HEK293 (cell line): ENCODE data around the gene RGS12.

ENCODE experiments used
- CTCF ChIA-PET: fragments of 350-600 bp; formaldehyde crosslinking; extraction: SDS; loops from one replicate; lab custom pipeline; 2021; ENCODE audit warnings: antibody characterized with exemption; lab: Yijun Ruan, JAX
- POLR2A ChIA-PET: fragments of 300-600 bp; formaldehyde crosslinking; extraction: SDS; loops from one replicate; lab custom pipeline; 2020; ENCODE audit warnings: antibody characterized with exemption, inconsistent platforms; lab: Yijun Ruan, JAX
- H3K27ac ChIP-seq: fragments of 200-500 bp; sonication (Bioruptor generic); 2 replicates; pipeline ENCODE4 v1.5.1; 2014; ENCODE audit warnings: low read depth, low read length, control low read depth, inconsistent platforms; ENCODE audit errors: extremely low read depth
- H3K36me3 ChIP-seq, 2 experiments: fragments of 200-500 bp in 1 of 2; sonication (Bioruptor generic) in 1 of 2; 1 replicate in 1 of 2; 2 replicates in 1 of 2; pipeline ENCODE4 v1.5.1; 2014 to 2017; ENCODE audit warnings: inconsistent platforms in 2 of 2, low read length in 2 of 2; ENCODE audit not compliant: control insufficient read depth in 2 of 2, insufficient read depth in 1 of 2
- H3K4me1 ChIP-seq: fragments of 200-500 bp; sonication (Bioruptor generic); 2 replicates; pipeline ENCODE4 v1.5.1; 2014; ENCODE audit warnings: mild to moderate bottlenecking, low read length, inconsistent platforms; ENCODE audit not compliant: control insufficient read depth, insufficient read depth
- H3K4me3 ChIP-seq: 2 replicates; pipeline ENCODE4 v1.5.1; 2011; ENCODE audit warnings: low read depth, mild to moderate bottlenecking, control low read depth, low read length, moderate library complexity
- H3K9me3 ChIP-seq: fragments of 200-500 bp; sonication (Bioruptor generic); 2 replicates; pipeline ENCODE4 v1.5.1; 2014; ENCODE audit warnings: low read depth, low read length, inconsistent platforms; ENCODE audit not compliant: control insufficient read depth, insufficient read depth
- GLI2 ChIP-seq: fragments of 450-650 bp; formaldehyde crosslinking; IDR thresholded peaks from 2 replicates; pipeline ENCODE4; 2017; ENCODE audit warnings: missing biosample characterization, missing genetic modification characterization, low read depth, borderline replicate concordance
- HOXD13 ChIP-seq: sonication (generic); formaldehyde crosslinking; IDR thresholded peaks from 2 replicates; pipeline ENCODE4 v1.8.0; 2022; ENCODE audit warnings: missing genetic modification reagents, borderline replicate concordance
- KLF10 ChIP-seq: fragments of 450-650 bp; IDR thresholded peaks from 2 replicates; pipeline ENCODE4 v1.5.1; 2018; ENCODE audit warnings: missing biosample characterization, mild to moderate bottlenecking, missing genetic modification characterization
- PRDM1 ChIP-seq: fragments of 450-650 bp; formaldehyde crosslinking; IDR thresholded peaks from 2 replicates; pipeline ENCODE4; 2016; ENCODE audit warnings: missing biosample characterization, missing genetic modification characterization
- REPIN1 ChIP-seq: fragments of 450-650 bp; formaldehyde crosslinking; IDR thresholded peaks from 2 replicates; pipeline ENCODE4 v1.5.1; 2017; ENCODE audit warnings: missing biosample characterization, missing genetic modification characterization, low read depth
- SP3 ChIP-seq: fragments of 450-650 bp; formaldehyde crosslinking; IDR thresholded peaks from 2 replicates; pipeline ENCODE4 v1.5.1; 2016; ENCODE audit warnings: missing biosample characterization, missing genetic modification characterization
- ZNF404 ChIP-seq: fragments of 450-650 bp; formaldehyde crosslinking; IDR thresholded peaks from 2 replicates; pipeline ENCODE4 v1.5.1; 2017; ENCODE audit warnings: missing biosample characterization, missing genetic modification characterization
- ZNF423 ChIP-seq: fragments of 450-650 bp; formaldehyde crosslinking; IDR thresholded peaks from 2 replicates; pipeline ENCODE4 v1.5.1; 2016; ENCODE audit warnings: missing biosample characterization, missing genetic modification characterization
- ZNF529 ChIP-seq: fragments of 450-650 bp; formaldehyde crosslinking; IDR thresholded peaks from 2 replicates; pipeline ENCODE4 v1.5.1; 2017; ENCODE audit warnings: missing genetic modification characterization, missing biosample characterization; ENCODE audit not compliant: insufficient replicate concordance
- ZNF624 ChIP-seq: fragments of 450-650 bp; formaldehyde crosslinking; IDR thresholded peaks from 2 replicates; pipeline ENCODE4 v1.5.1; 2017; ENCODE audit warnings: missing biosample characterization, missing genetic modification characterization
- ZNF629 ChIP-seq: fragments of 450-650 bp; formaldehyde crosslinking; IDR thresholded peaks from 2 replicates; pipeline ENCODE4 v1.5.1; 2017; ENCODE audit warnings: missing biosample characterization, missing genetic modification characterization
- ZNF670 ChIP-seq: fragments of 450-650 bp; formaldehyde crosslinking; IDR thresholded peaks from 2 replicates; pipeline ENCODE4 v1.5.1; 2016; ENCODE audit warnings: missing biosample characterization, missing genetic modification characterization, low read depth
- ZNF768 ChIP-seq: fragments of 450-650 bp; formaldehyde crosslinking; IDR thresholded peaks from 2 replicates; pipeline ENCODE4 v1.5.1; 2018; ENCODE audit warnings: missing biosample characterization, mild to moderate bottlenecking, missing genetic modification characterization
- TF ChIP-seq, protein P1 (sequence below): fragments of 450-650 bp; formaldehyde crosslinking; IDR thresholded peaks from 2 replicates; pipeline ENCODE4 v1.5.1; 2016; ENCODE audit warnings: missing biosample characterization, missing genetic modification characterization
- TF ChIP-seq, protein P2 (sequence below): fragments of 450-650 bp; formaldehyde crosslinking; IDR thresholded peaks from 2 replicates; pipeline ENCODE4 v1.5.1; 2016; ENCODE audit warnings: missing biosample characterization, missing genetic modification characterization
- TF ChIP-seq, protein P3 (sequence below): IDR thresholded peaks from 2 replicates; pipeline ENCODE4 v1.6.1; 2011; ENCODE audit warnings: mild to moderate bottlenecking, low read depth, low read length, borderline replicate concordance
- TF ChIP-seq, protein P4 (sequence below): fragments of 450-650 bp; formaldehyde crosslinking; IDR thresholded peaks from 2 replicates; pipeline ENCODE4; 2016; ENCODE audit warnings: missing biosample characterization, missing genetic modification characterization
- TF ChIP-seq, protein P5 (sequence below): fragments of 450-650 bp; formaldehyde crosslinking; IDR thresholded peaks from 2 replicates; pipeline ENCODE4 v1.5.1; 2017; ENCODE audit warnings: missing biosample characterization, mild to moderate bottlenecking, missing genetic modification characterization, moderate library complexity
- TF ChIP-seq, protein P6 (sequence below): fragments of 450-650 bp; formaldehyde crosslinking; IDR thresholded peaks from 2 replicates; pipeline ENCODE4 v1.5.1; 2016; ENCODE audit warnings: missing biosample characterization, missing genetic modification characterization

RGS12 gene

DNA sequence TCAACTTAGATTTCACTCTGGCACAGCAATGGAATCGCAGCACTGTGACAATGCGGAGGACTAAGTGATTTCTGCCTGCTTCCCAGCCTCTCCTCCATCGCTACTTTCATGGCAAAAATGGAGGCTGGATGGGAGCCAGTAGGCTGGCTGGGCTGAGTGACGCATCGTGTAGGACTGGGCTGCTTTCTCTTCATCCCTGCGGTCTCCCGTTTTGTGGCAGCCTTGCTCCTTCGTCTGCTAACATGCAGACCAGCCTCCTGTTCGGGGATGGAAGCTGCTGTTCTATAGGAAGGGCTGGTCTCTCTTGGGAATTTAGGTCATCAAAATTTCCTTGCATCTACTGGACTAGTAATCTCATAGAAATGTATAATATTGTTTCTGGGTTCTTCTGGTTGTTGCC lies 15.8 kb upstream of the RGS12 start (continued):
- TF ChIP-seq, protein P1, sequence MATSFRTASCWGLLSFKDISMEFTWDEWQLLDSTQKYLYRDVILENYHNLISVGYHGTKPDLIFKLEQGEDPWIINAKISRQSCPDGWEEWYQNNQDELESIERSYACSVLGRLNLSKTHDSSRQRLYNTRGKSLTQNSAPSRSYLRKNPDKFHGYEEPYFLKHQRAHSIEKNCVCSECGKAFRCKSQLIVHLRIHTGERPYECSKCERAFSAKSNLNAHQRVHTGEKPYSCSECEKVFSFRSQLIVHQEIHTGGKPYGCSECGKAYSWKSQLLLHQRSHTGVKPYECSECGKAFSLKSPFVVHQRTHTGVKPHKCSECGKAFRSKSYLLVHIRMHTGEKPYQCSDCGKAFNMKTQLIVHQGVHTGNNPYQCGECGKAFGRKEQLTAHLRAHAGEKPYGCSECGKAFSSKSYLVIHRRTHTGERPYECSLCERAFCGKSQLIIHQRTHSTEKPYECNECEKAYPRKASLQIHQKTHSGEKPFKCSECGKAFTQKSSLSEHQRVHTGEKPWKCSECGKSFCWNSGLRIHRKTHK (tag by site-specific recombination) = no peak
- TF ChIP-seq ZNF768 (tag by site-specific recombination) = no peak

DNA sequence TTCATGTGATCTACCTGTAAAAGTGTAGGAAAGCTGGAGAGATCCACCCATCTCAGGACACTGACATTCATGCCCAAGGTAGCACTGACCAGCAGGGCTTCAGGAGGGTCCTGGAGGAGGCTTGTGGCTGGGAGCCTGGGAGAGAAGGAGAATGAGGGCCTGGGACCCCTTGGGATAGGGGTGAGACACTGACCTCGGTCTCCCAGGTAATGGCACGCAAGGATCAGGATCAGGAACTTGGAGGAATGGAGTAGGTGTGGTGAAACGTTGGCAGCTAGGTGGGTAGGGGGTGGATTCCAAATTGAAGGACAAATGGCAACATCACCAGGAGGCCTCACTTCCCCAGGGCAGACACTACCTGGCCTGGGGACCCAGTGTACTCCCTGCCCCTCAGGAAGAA lies 12.4 kb upstream of the RGS12 start:
- no peaks in the 10 kb centered on the region for H3K36me3 ChIP-seq
- TF ChIP-seq PRDM1 (tag by site-specific recombination) = no peak
- TF ChIP-seq ZNF529 (tag by site-specific recombination) = no peak
- TF ChIP-seq, all 188 proteins: peak for 0
- Histone ChIP-seq H3K4me3 (no peak overlapping the region), H3K4me1 (no peaks in the 10 kb centered on the region), H3K27ac (no peak overlapping the region), H3K9me3 (no peaks in the 10 kb centered on the region)
- POLR2A ChIA-PET = no interaction called here
- CTCF ChIA-PET = no interaction called here

DNA sequence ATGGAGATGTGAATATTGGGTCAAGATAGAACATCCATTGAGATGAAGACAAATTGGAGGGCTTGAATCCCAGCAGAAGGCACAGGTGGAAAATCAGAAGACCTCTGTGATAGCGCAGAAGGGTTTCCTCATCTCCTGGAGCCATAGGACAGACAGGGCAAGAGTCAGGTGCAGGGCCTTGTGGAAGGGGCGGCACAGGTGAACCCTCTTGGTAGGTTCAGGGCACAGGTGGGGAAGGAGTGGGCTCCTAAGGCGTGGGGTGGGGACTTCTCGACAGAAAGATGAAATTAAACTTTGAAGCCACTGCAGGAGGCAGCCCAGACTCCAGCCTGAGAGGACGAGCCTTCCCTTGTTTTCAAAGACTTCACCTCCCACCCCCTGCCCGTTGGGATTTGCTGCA lies 9.3 kb upstream of the RGS12 start:
- POLR2A ChIA-PET = no interaction called here
- CTCF ChIA-PET = no interaction called here
- Histone ChIP-seq H3K27ac (no peak overlapping the region), H3K36me3 (no peaks in the 10 kb centered on the region), H3K4me3 (no peak overlapping the region), H3K9me3 (no peaks in the 10 kb centered on the region), H3K4me1 (no peaks in the 10 kb centered on the region)
- TF ChIP-seq, protein P2, sequence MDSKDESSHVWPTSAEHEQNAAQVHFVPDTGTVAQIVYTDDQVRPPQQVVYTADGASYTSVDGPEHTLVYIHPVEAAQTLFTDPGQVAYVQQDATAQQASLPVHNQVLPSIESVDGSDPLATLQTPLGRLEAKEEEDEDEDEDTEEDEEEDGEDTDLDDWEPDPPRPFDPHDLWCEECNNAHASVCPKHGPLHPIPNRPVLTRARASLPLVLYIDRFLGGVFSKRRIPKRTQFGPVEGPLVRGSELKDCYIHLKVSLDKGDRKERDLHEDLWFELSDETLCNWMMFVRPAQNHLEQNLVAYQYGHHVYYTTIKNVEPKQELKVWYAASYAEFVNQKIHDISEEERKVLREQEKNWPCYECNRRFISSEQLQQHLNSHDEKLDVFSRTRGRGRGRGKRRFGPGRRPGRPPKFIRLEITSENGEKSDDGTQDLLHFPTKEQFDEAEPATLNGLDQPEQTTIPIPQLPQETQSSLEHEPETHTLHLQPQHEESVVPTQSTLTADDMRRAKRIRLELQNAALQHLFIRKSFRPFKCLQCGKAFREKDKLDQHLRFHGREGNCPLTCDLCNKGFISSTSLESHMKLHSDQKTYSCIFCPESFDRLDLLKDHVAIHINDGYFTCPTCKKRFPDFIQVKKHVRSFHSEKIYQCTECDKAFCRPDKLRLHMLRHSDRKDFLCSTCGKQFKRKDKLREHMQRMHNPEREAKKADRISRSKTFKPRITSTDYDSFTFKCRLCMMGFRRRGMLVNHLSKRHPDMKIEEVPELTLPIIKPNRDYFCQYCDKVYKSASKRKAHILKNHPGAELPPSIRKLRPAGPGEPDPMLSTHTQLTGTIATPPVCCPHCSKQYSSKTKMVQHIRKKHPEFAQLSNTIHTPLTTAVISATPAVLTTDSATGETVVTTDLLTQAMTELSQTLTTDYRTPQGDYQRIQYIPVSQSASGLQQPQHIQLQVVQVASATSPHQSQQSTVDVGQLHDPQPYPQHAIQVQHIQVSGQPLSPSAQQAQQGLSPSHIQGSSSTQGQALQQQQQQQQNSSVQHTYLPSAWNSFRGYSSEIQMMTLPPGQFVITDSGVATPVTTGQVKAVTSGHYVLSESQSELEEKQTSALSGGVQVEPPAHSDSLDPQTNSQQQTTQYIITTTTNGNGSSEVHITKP (tag by site-specific recombination) = no peak
- TF ChIP-seq GLI2 (tag by site-specific recombination) = no peak
- TF ChIP-seq ZNF423 (tag by site-specific recombination) = no peak
- TF ChIP-seq, protein P3, sequence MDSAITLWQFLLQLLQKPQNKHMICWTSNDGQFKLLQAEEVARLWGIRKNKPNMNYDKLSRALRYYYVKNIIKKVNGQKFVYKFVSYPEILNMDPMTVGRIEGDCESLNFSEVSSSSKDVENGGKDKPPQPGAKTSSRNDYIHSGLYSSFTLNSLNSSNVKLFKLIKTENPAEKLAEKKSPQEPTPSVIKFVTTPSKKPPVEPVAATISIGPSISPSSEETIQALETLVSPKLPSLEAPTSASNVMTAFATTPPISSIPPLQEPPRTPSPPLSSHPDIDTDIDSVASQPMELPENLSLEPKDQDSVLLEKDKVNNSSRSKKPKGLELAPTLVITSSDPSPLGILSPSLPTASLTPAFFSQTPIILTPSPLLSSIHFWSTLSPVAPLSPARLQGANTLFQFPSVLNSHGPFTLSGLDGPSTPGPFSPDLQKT = no peak
- TF ChIP-seq, protein P4, sequence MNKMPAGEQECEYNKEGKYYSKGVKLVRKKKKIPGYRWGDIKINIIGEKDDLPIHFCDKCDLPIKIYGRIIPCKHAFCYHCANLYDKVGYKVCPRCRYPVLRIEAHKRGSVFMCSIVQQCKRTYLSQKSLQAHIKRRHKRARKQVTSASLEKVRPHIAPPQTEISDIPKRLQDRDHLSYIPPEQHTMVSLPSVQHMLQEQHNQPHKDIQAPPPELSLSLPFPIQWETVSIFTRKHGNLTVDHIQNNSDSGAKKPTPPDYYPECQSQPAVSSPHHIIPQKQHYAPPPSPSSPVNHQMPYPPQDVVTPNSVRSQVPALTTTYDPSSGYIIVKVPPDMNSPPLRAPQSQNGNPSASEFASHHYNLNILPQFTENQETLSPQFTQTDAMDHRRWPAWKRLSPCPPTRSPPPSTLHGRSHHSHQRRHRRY (tag by site-specific recombination) = no peak
- no peak for TF ChIP-seq ZNF670 (tag by site-specific recombination)

DNA sequence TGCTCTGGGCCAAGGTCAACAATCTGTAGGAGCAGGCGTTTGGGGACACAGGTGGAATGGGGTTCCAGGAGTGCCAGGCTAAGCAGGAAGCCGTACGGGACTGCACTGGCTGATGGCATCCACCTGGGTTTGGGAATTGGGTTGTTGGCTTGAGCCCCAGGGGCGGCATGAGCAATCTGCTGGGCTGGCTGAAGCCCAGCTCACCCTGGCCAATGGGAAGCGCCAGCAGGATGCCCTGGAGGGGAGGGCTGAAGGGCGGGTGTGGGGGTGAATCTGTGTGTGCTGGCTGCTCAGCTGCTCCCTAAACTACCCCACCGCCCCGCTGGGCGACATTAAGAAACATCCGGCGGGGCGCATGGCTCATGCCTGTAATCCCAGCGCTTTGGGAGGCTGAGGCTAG lies 8.9 kb upstream of the RGS12 start:
- no peak overlapping the region for H3K27ac ChIP-seq
- no peaks in the 10 kb centered on the region for H3K9me3 ChIP-seq
- no peak overlapping the region for H3K4me3 ChIP-seq
- CTCF ChIA-PET = no interaction called here
- H3K36me3 ChIP-seq = no peaks in the 10 kb centered on the region
- no peaks in the 10 kb centered on the region for H3K4me1 ChIP-seq
- POLR2A ChIA-PET = no interaction called here
- TF ChIP-seq, protein P5, sequence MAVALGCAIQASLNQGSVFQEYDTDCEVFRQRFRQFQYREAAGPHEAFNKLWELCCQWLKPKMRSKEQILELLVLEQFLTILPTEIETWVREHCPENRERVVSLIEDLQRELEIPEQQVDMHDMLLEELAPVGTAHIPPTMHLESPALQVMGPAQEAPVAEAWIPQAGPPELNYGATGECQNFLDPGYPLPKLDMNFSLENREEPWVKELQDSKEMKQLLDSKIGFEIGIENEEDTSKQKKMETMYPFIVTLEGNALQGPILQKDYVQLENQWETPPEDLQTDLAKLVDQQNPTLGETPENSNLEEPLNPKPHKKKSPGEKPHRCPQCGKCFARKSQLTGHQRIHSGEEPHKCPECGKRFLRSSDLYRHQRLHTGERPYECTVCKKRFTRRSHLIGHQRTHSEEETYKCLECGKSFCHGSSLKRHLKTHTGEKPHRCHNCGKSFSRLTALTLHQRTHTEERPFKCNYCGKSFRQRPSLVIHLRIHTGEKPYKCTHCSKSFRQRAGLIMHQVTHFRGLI (tag by site-specific recombination) = no peak
- TF ChIP-seq KLF10 (tag by site-specific recombination) (no peak), ZNF404 (no peak), HOXD13 (no peak), REPIN1 (no peak), ZNF624 (tag by site-specific recombination) (no peak), SP3 (tag by site-specific recombination) (no peak), ZNF629 (tag by site-specific recombination) (no peak)
- TF ChIP-seq, protein P6, sequence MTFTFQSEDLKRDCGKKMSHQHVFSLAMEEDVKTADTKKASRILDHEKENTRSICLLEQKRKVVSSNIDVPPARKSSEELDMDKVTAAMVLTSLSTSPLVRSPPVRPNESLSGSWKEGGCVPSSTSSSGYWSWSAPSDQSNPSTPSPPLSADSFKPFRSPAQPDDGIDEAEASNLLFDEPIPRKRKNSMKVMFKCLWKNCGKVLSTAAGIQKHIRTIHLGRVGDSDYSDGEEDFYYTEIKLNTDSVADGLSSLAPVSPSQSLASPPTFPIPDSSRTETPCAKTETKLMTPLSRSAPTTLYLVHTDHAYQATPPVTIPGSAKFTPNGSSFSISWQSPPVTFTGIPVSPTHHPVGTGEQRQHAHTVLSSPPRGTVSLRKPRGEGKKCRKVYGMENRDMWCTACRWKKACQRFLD (tag by site-specific recombination) = no peak
